HepG2 (cell line): ENCODE data around the gene POSTN. TPM values are rescaled to one million over a fixed set of nuclear protein-coding genes. Genes with fewer than 3 reads are reported as not detected.

ENCODE experiments used
- ATAC-seq: fragments of 200-7000 bp; cut with Tn5 transposase; 3 replicates; pipeline ENCODE4 v1.9.1; 2020; ENCODE audit warnings: mild to moderate bottlenecking, moderate library complexity
- BruUV-seq: library from RNA; stranded (reverse); fragments of 400-500 nt; replicated peaks from 2 replicates; lab custom pipeline; 2021; lab: Mats Ljungman, UMichigan
- CTCF ChIA-PET: fragments of 300-600 bp; formaldehyde crosslinking; extraction: SDS; loops from one replicate; lab custom pipeline; 2021; ENCODE audit warnings: low total read pairs, inconsistent platforms, low intra/inter-chr PET ratio; lab: Yijun Ruan, JAX
- POLR2A ChIA-PET: fragments of 350-600 bp; sonication (Branson Sonifier 250); formaldehyde crosslinking; loops from one replicate; lab custom pipeline; 2020; ENCODE audit warnings: antibody characterized with exemption, inconsistent platforms; lab: Yijun Ruan, JAX
- DNase-seq: peaks from one replicate; pipeline ENCODE4 v3.0.0-alpha.2; 2015; ENCODE audit warnings: low spot score
- FAIRE-seq: peaks from 3 replicates; lab custom pipeline; 2011; peaks lifted over from hg19 to GRCh38; lab: Jason Lieb, UNC
- H2AFZ ChIP-seq: one replicate; pipeline ENCODE4 v1.6.1; 2011; ENCODE audit warnings: low read length, inconsistent platforms
- H3K27ac ChIP-seq: fragments of 300-600 bp; 3 replicates; pipeline ENCODE4 v1.8.0; 2011; ENCODE audit warnings: mixed run types, mild to moderate bottlenecking, mixed read lengths, low read length, inconsistent platforms; ENCODE audit not compliant: insufficient read depth; ENCODE audit errors: extremely low read length
- H3K27me3 ChIP-seq, 2 experiments: fragments of 200-600 bp in 1 of 2; 2 replicates in 1 of 2; 3 replicates in 1 of 2; pipeline versions ENCODE4 v1.6.0 to v1.8.0; 2011; ENCODE audit warnings: low read length in 2 of 2, mild to moderate bottlenecking in 2 of 2, moderate library complexity in 2 of 2, inconsistent platforms in 1 of 2; ENCODE audit not compliant: insufficient read depth in 2 of 2, control insufficient read depth in 1 of 2
- H3K36me3 ChIP-seq, 2 experiments: fragments of 200-600 bp in 1 of 2; replicated peaks in 1 of 2; 2 replicates in 1 of 2; 3 replicates in 1 of 2; pipeline versions ENCODE4 v1.5.1 to v1.8.0; 2011; ENCODE audit warnings: low read length in 2 of 2, inconsistent platforms in 1 of 2; ENCODE audit not compliant: insufficient read depth in 2 of 2, control insufficient read depth in 1 of 2
- H3K4me1 ChIP-seq: 2 replicates; pipeline ENCODE4 v1.5.1; 2012; ENCODE audit warnings: low read length, inconsistent platforms; ENCODE audit not compliant: insufficient read depth
- H3K4me2 ChIP-seq: 2 replicates; pipeline ENCODE4 v1.6.0; 2011; ENCODE audit warnings: low read depth, low read length, inconsistent platforms
- H3K4me3 ChIP-seq, 3 experiments: fragments of 200-600 bp in 1 of 3; sonication (generic), shearing (Covaris generic) in 1 of 3; replicated peaks in 1 of 3; 2 replicates each; pipeline ENCODE4 v1.5.1; 2011 to 2016; ENCODE audit warnings: low read length in 3 of 3, inconsistent platforms in 2 of 3, low read depth in 2 of 3, mild to moderate bottlenecking in 2 of 3, control low read depth in 1 of 3, mixed read lengths in 1 of 3; ENCODE audit not compliant: insufficient read depth in 1 of 3
- H3K79me2 ChIP-seq: one replicate; pipeline ENCODE4 v1.6.1; 2011; ENCODE audit warnings: low read length, inconsistent platforms; ENCODE audit not compliant: insufficient read depth
- H3K9ac ChIP-seq: 2 replicates; pipeline ENCODE4 v1.6.0; 2011; ENCODE audit warnings: mild to moderate bottlenecking, low read depth, low read length, inconsistent platforms; ENCODE audit not compliant: insufficient read depth
- H3K9me3 ChIP-seq: 2 replicates; pipeline ENCODE4 v1.5.1; 2012; ENCODE audit warnings: mild to moderate bottlenecking, low read length
- H4K20me1 ChIP-seq: 2 replicates; pipeline ENCODE4 v1.6.0; 2011; ENCODE audit warnings: inconsistent platforms, mild to moderate bottlenecking, low read length, moderate library complexity; ENCODE audit not compliant: insufficient read depth
- ATF6 ChIP-seq: sonication (generic); formaldehyde crosslinking; conservative IDR thresholded peaks from 2 replicates; pipeline ENCODE4 v1.4.0; 2020; ENCODE audit warnings: missing genetic modification reagents
- BCL6 ChIP-seq: IDR thresholded peaks from 2 replicates; pipeline ENCODE4 v1.6.1; 2016; ENCODE audit warnings: missing genetic modification reagents, missing compliant biosample characterization
- DNMT3B ChIP-seq: conservative IDR thresholded peaks from 2 replicates; pipeline ENCODE4 v1.6.1; 2016; ENCODE audit warnings: missing biosample characterization, control low read depth
- FOSL1 ChIP-seq: sonication (generic); formaldehyde crosslinking; IDR thresholded peaks from 2 replicates; pipeline ENCODE4 v1.9.0; 2021; ENCODE audit warnings: missing genetic modification reagents, borderline replicate concordance
- GFI1 ChIP-seq: sonication (generic); formaldehyde crosslinking; IDR thresholded peaks from 2 replicates; pipeline ENCODE4 v1.5.0; 2020; ENCODE audit warnings: missing genetic modification reagents, mild to moderate bottlenecking, borderline replicate concordance
- MAX ChIP-seq: IDR thresholded peaks from 2 replicates; pipeline ENCODE4 v1.6.1; 2012; ENCODE audit warnings: inconsistent platforms
- MTA3 ChIP-seq: sonication (generic); formaldehyde crosslinking; IDR thresholded peaks from 2 replicates; pipeline ENCODE4 v1.4.0; 2020; ENCODE audit warnings: missing genetic modification reagents
- PTBP1 ChIP-seq: fragments of 200-400 bp; formaldehyde crosslinking; IDR thresholded peaks from 2 replicates; pipeline ENCODE4 v1.6.1; 2018; ENCODE audit warnings: low read length, low read depth; ENCODE audit not compliant: poor library complexity, severe bottlenecking
- ZBTB2 ChIP-seq: sonication (generic); formaldehyde crosslinking; IDR thresholded peaks from 2 replicates; pipeline ENCODE4 v1.8.0; 2022; ENCODE audit warnings: low read depth, missing genetic modification reagents
- ZNF275 ChIP-seq: sonication (generic); formaldehyde crosslinking; IDR thresholded peaks from 2 replicates; pipeline ENCODE4 v1.8.0; 2022; ENCODE audit warnings: missing genetic modification reagents, mild to moderate bottlenecking, inconsistent platforms, borderline replicate concordance
- ZNF441 ChIP-seq: sonication (generic); formaldehyde crosslinking; IDR thresholded peaks from 2 replicates; pipeline ENCODE4 v1.7.0; 2021; ENCODE audit warnings: missing genetic modification reagents, borderline replicate concordance
- ZNF556 ChIP-seq: sonication (generic); formaldehyde crosslinking; IDR thresholded peaks from 2 replicates; pipeline ENCODE4 v1.4.0; 2020; ENCODE audit warnings: mild to moderate bottlenecking, missing genetic modification reagents, borderline replicate concordance
- ZNF558 ChIP-seq: sonication (generic); formaldehyde crosslinking; IDR thresholded peaks from 2 replicates; pipeline ENCODE4 v1.9.0; 2022; ENCODE audit warnings: mild to moderate bottlenecking, missing genetic modification reagents, borderline replicate concordance
- ZNF691 ChIP-seq: sonication (generic); formaldehyde crosslinking; IDR thresholded peaks from 2 replicates; pipeline ENCODE4 v1.4.0; 2020; ENCODE audit warnings: missing genetic modification reagents, low read depth, mild to moderate bottlenecking, borderline replicate concordance
- ZNF740 ChIP-seq: sonication (generic); formaldehyde crosslinking; IDR thresholded peaks from 2 replicates; pipeline ENCODE4 v1.4.0; 2020; ENCODE audit warnings: missing genetic modification reagents
- ZNF850 ChIP-seq: sonication (generic); formaldehyde crosslinking; conservative IDR thresholded peaks from 2 replicates; pipeline ENCODE4 v1.9.0; 2021; ENCODE audit warnings: mild to moderate bottlenecking, missing genetic modification reagents
- WGBS: methylation state at CpG from one replicate; pipeline ENCODE4 v1.1.6; 2017; ENCODE audit warnings: low lambda C conversion rate; 5-methylcytosine and 5-hydroxymethylcytosine counted together
- in situ Hi-C: cut with HindIII; loops from 2 replicates; pipeline ENCODE4 v1.10.0; 2017; ENCODE audit warnings: low pct_unique_long_range_greater_than_20kb; ENCODE audit not compliant: extremely low pct_ligation_motif_present
- intact Hi-C: fragments of 100-400 bp; cut with micrococcal nuclease; formaldehyde crosslinking; loops from one replicate; pipeline ENCODE4 v1.10.0; 2022; ENCODE audit not compliant: unreplicated experiment
- polyA plus RNA-seq, 8 experiments: library from polyadenylated mRNA; depleted of rRNA in 3 of 8; stranded (reverse) in 7 of 8; unstranded in 1 of 8; fragments of >200 nt; fragmentation: Illumina TruSeq in 4 of 8; extraction: Trizol in 4 of 8; gene quantifications; 2 replicates each; pipeline versions ENCODE4 v1.2.1 to v1.2.3, GENCODE V29; 2011 to 2016; ENCODE audit warnings: low read depth in 4 of 8, missing spikeins in 1 of 8, mixed read lengths in 1 of 8; ENCODE audit not compliant: insufficient read depth in 1 of 8
- total RNA-seq, 5 experiments: library from RNA; depleted of rRNA; stranded (reverse); fragments of >200 nt; fragmentation: Illumina TruSeq; extraction: Trizol; gene quantifications; 2 replicates each; pipeline ENCODE4 v1.2.3, GENCODE V29; 2016; ENCODE audit warnings: low read depth in 1 of 5

Gene POSTN
- total and polyA plus RNA-seq, 2 of the 13 experiments (the other 11 are each of a cell fraction or from before 2014, with no cell fraction given), result not detected

- TF ChIP-seq ZNF441 (CRISPR knock-in tag) (no peak), ATF6 (CRISPR knock-in tag) (no peak), FOSL1 (CRISPR knock-in tag) (no peak), ZNF850 (CRISPR knock-in tag) (no peak)
These were observed 64.4 kb downstream of the POSTN start (continued) for GRCh38 chr13:37534181-37534580.

GRCh38 chr13:37531049-37531448 is 67.5 kb downstream of the POSTN start:
- Histone ChIP-seq H3K27ac (no peak overlapping the region), H4K20me1 (no peaks in the 10 kb centered on the region), H3K4me1 (no peaks in the 10 kb centered on the region), H3K36me3 (no peaks in the 10 kb centered on the region), H3K9me3 (peaks cover 9% of the 10 kb centered on the region), H3K79me2 (no peaks in the 10 kb centered on the region), H3K4me3 (no peak overlapping the region), H3K9ac (no peak overlapping the region), H3K4me2 (no peak overlapping the region), H2AFZ (no peak overlapping the region), H3K27me3 (no peaks in the 10 kb centered on the region)
- CTCF ChIA-PET, result no interaction called here
- intact Hi-C loops, result no loop called here
- in situ Hi-C loops, result no loop called here
- WGBS, result 11% methylated on average over 2 of the region's 2 CpGs
- POLR2A ChIA-PET, result no interaction called here
- ATAC-seq, result no peak
- BruUV-seq, result no TSS peak
- DNase-seq, result no peak
- FAIRE-seq, result no peak
- TF ChIP-seq PTBP1 (no peak), DNMT3B (CRISPR knock-in tag) (no peak), BCL6 (no peak), MTA3 (CRISPR knock-in tag) (no peak), ZNF558 (no peak), ZNF275 (CRISPR knock-in tag) (no peak), ZBTB2 (CRISPR knock-in tag) (no peak), ZNF691 (CRISPR knock-in tag) (no peak), ZNF556 (CRISPR knock-in tag) (no peak), MAX (no peak), GFI1 (CRISPR knock-in tag) (no peak), ZNF740 (CRISPR knock-in tag) (no peak)
